Islet of Langerhans (tissue), 1 donor: ENCODE measurements around the gene B4GALT3.
A peak's percentile ranks its signal among the peaks of the same experiment; 100 is the strongest.

Experiments
- FAIRE-seq: peaks from one replicate; lab custom pipeline; 2011; peaks lifted over from hg19 to GRCh38; lab: Jason Lieb, UNC

Gene B4GALT3

GRCh38 chr1:161185732-161186311, 8.5 kb upstream of the B4GALT3 start:
- no peak for FAIRE-seq

- FAIRE-seq, result no peak
Observed at GRCh38 chr1:161185282-161185682, 8.0 kb upstream of the B4GALT3 start.

GRCh38 chr1:161182214-161182613, 4.9 kb upstream of the B4GALT3 start:
- no peak for FAIRE-seq

GRCh38 chr1:161180639-161181038, 3.3 kb upstream of the B4GALT3 start:
- FAIRE-seq, result no peak

- FAIRE-seq, result no peak
Observed at GRCh38 chr1:161179698-161180097, 2.4 kb upstream of the B4GALT3 start.

GRCh38 chr1:161177936-161178244, 583 bp upstream of the B4GALT3 start:
- no peak for FAIRE-seq

- no peak for FAIRE-seq
Observed at GRCh38 chr1:161176468-161177111, 717 bp downstream of the B4GALT3 start.

GRCh38 chr1:161175771-161176453, 1.4 kb downstream of the B4GALT3 start:
- FAIRE-seq, result no peak

- FAIRE-seq, result no peak
Observed at GRCh38 chr1:161174911-161175310, 2.4 kb downstream of the B4GALT3 start.

GRCh38 chr1:161173711-161174110, 3.6 kb downstream of the B4GALT3 start:
- FAIRE-seq, result no peak

GRCh38 chr1:161172776-161173376, 4.4 kb downstream of the B4GALT3 start:
- FAIRE-seq, result no peak

- no peak for FAIRE-seq
Observed at GRCh38 chr1:161172349-161172748, 5.0 kb downstream of the B4GALT3 start.

- FAIRE-seq, result no peak
Observed at GRCh38 chr1:161171696-161172095, 5.6 kb downstream of the B4GALT3 start.

GRCh38 chr1:161171191-161171590, 6.1 kb downstream of the B4GALT3 start:
- no peak for FAIRE-seq

GRCh38 chr1:161168906-161169305, 8.4 kb downstream of the B4GALT3 start:
- no peak for FAIRE-seq

- no peak for FAIRE-seq
Observed at GRCh38 chr1:161166669-161167548, 10.4 kb downstream of the B4GALT3 start.

- peak; percentile 72 for FAIRE-seq
Observed at GRCh38 chr1:161165742-161166668, 11.3 kb downstream of the B4GALT3 start, which contains the start of gene PPOX. PPOX (plus strand) TSS chr1:161166426; CDS start chr1:161166848, 422 bp downstream.

GRCh38 chr1:161164901-161165610, 12.3 kb downstream of the B4GALT3 start:
- FAIRE-seq, result no peak

GRCh38 chr1:161163793-161164192, 13.5 kb downstream of the B4GALT3 start:
- FAIRE-seq, result no peak

GRCh38 chr1:161162806-161163205, 14.5 kb downstream of the B4GALT3 start:
- FAIRE-seq, result no peak

GRCh38 chr1:161162052-161162451, 15.3 kb downstream of the B4GALT3 start:
- FAIRE-seq, result no peak
